Measurements from ENCODE around the gene GAK.

DNA sequence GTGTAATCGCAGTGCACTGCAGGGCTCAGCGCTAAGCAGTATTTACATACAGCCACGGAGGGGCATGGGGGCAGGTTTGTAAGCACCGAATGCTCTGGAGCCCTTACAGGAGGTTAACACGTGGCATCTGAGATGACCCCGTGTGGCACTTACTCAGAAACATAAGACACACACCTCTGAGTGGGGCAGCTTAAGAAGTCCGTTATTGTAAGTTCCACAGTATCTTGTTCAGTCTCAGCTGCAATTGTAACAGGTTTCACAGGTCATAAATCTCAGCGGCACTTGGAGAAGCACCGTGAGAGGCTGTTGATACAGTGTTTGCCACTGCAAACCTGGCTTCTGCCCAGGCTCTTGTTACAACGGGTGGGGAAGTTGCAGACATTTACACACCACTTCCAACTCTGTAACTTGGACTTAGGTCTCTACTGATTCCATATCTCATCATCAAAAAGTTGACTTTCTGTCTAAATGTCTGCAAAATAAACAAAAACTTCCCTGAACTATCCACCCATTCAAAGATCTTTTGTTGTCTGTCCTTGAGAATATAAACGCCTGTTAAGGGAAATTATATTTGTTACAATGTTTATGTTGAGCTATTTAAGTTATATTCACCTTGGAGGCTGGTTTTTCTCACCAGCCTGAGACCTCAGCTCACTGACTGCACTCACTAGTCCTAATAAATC is 116.5 kb downstream of the GAK start:
- no peak for TF ChIP-seq CTCF (IDR thresholded peaks at IDR 0.05; ENCODE audit: borderline replicate concordance, extremely low read depth, low read length, poor library complexity, severe bottlenecking)
- TF ChIP-seq EZH2 (IDR thresholded peaks at IDR 0.05; ENCODE audit: borderline replicate concordance, low read depth, low read length, severe bottlenecking): no peak
